Measurements from ENCODE around the gene TM4SF4. TPM values are rescaled to one million over a fixed set of nuclear protein-coding genes. Genes with fewer than 3 reads are reported as not detected.

TM4SF4 gene
- total and polyA plus RNA-seq, 5 donors from 2014 or later, result not detected

GRCh38 chr3:149455989-149456388 is 18.5 kb upstream of the TM4SF4 start:
- DNase-seq (no peak), ATAC-seq (ENCODE audit: low read depth in 2 of 2) (no peak)
- Mint-ChIP-seq H3K27ac (no peak overlapping the region), H3K4me3 (no peak overlapping the region), H3K27me3 (peaks cover 10% of the 10 kb centered on the region), H3K4me1 (no peaks in the 10 kb centered on the region), H3K36me3 (no peaks in the 10 kb centered on the region), H3K9me3 (peaks cover 0 to 10% (median 6%) of the 10 kb centered on the region in 7 donors)
- H3K4me1 ChIP-seq (ENCODE audit: control insufficient read depth, insufficient read depth, low read length, poor library complexity, severe bottlenecking), result no peaks in the 10 kb centered on the region
- peaks cover 5% of the 10 kb centered on the region for H3K27me3 ChIP-seq (ENCODE audit: control insufficient read depth, insufficient read depth, low read length)
- H3K4me3 ChIP-seq (ENCODE audit: low read depth, low read length), result no peak overlapping the region
- no peak overlapping the region for H3K27ac ChIP-seq (ENCODE audit: insufficient read depth, low read length, poor library complexity, severe bottlenecking)
- peaks cover 0 to 12% of the 10 kb centered on the region in 2 experiments for H3K9me3 ChIP-seq (ENCODE audit: control insufficient read depth in 2 of 2, low read length in 2 of 2)
- H3K36me3 ChIP-seq (ENCODE audit: control insufficient read depth, insufficient read depth, low read length), result no peaks in the 10 kb centered on the region

DNA sequence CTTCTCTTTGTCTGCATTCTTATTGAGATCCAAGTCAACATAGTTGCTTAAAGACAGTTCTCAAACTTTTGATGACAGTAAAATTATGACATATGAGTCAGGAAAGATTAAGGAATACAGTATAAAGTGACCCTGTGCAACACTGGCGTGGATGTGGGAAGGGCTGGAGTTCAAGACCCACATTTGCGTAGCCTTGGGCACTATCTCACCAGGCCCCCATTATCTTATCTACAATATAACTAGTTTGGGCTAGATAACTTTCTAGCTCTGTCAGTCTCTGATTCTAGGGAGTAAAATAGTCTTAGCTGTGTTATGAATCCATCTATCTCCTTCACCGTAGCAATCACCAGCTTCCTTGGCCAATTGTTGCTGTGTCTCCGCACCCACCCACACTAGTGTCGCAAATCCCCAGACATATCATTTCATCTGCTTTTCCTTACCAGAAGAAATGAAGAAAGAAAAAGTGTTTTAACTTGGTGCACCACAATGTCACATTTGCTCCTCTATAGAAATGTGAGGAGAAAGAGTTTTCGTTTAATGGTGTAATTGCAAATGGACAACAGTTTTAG is 14.9 kb upstream of the TM4SF4 start:
- no peaks in the 10 kb centered on the region for H3K9me3 ChIP-seq (ENCODE audit: control insufficient read depth in 2 of 2, low read length in 2 of 2)
- H3K27ac Mint-ChIP-seq, result no peak overlapping the region
- H3K27me3 ChIP-seq (ENCODE audit: control insufficient read depth, insufficient read depth, low read length), result peaks cover 5% of the 10 kb centered on the region
- no peak overlapping the region for H3K4me3 ChIP-seq (ENCODE audit: low read depth, low read length)
- peaks cover 12% of the 10 kb centered on the region for H3K27me3 Mint-ChIP-seq
- ATAC-seq (ENCODE audit: low read depth in 2 of 2) (no peak), DNase-seq (no peak)
- peaks cover 0 to 3% (median 0%) of the 10 kb centered on the region in 7 donors for H3K9me3 Mint-ChIP-seq
- no peaks in the 10 kb centered on the region for H3K4me1 ChIP-seq (ENCODE audit: control insufficient read depth, insufficient read depth, low read length, poor library complexity, severe bottlenecking)
- no peaks in the 10 kb centered on the region for H3K4me1 Mint-ChIP-seq
- H3K36me3 ChIP-seq (ENCODE audit: control insufficient read depth, insufficient read depth, low read length), result no peaks in the 10 kb centered on the region
- H3K27ac ChIP-seq (ENCODE audit: insufficient read depth, low read length, poor library complexity, severe bottlenecking), result no peak overlapping the region
- H3K36me3 Mint-ChIP-seq, result no peaks in the 10 kb centered on the region
- H3K4me3 Mint-ChIP-seq, result no peak overlapping the region

GRCh38 chr3:149460117-149460516 is 14.4 kb upstream of the TM4SF4 start:
- H3K27ac Mint-ChIP-seq, result no peak overlapping the region

DNA sequence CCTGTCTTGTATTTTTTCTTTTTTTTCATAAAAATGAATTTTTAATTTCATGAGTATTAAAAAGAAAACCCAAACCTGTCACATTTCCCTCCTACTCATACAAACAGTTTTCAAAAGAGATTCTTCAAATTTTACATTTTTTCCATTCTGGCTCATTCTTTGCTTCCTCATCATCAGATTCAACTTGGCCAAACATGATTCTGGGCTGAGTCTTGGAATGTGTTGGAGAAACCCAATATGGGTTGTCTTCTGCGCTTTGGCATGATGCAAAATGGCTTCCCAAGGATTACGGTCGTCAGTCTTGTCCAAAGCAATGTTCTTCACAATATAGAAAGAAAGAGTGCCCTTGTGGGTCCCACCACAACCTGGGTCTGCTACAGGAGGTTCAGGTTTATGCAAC is 12.4 kb upstream of the TM4SF4 start:
- no peak overlapping the region for H3K4me3 ChIP-seq (ENCODE audit: low read depth, low read length)
- no peak for DNase-seq
- Mint-ChIP-seq H3K36me3 (no peaks in the 10 kb centered on the region), H3K27me3 (peaks cover 14% of the 10 kb centered on the region), H3K9me3 (peaks cover 0 to 3% (median 0%) of the 10 kb centered on the region in 7 donors), H3K4me3 (no peak overlapping the region), H3K27ac (no peak overlapping the region), H3K4me1 (no peaks in the 10 kb centered on the region)
- no peaks in the 10 kb centered on the region for H3K27me3 ChIP-seq (ENCODE audit: control insufficient read depth, insufficient read depth, low read length)
- H3K36me3 ChIP-seq (ENCODE audit: control insufficient read depth, insufficient read depth, low read length), result no peaks in the 10 kb centered on the region
- H3K4me1 ChIP-seq (ENCODE audit: control insufficient read depth, insufficient read depth, low read length, poor library complexity, severe bottlenecking), result no peaks in the 10 kb centered on the region
- no peaks in the 10 kb centered on the region for H3K9me3 ChIP-seq (ENCODE audit: control insufficient read depth in 2 of 2, low read length in 2 of 2)
- H3K27ac ChIP-seq (ENCODE audit: insufficient read depth, low read length, poor library complexity, severe bottlenecking), result no peak overlapping the region
- no peak for ATAC-seq (ENCODE audit: low read depth in 2 of 2)

More at GRCh38 chr3:149460117-149460516, 14.4 kb upstream of the TM4SF4 start:
- H3K27me3 ChIP-seq (ENCODE audit: control insufficient read depth, insufficient read depth, low read length), result peaks cover 4% of the 10 kb centered on the region
- H3K27ac ChIP-seq (ENCODE audit: insufficient read depth, low read length, poor library complexity, severe bottlenecking), result no peak overlapping the region
- Mint-ChIP-seq H3K9me3 (peaks cover 0 to 3% (median 0%) of the 10 kb centered on the region in 7 donors), H3K36me3 (no peaks in the 10 kb centered on the region), H3K4me3 (no peak overlapping the region), H3K27me3 (peaks cover 12% of the 10 kb centered on the region), H3K4me1 (no peaks in the 10 kb centered on the region)
- no peak for ATAC-seq (ENCODE audit: low read depth in 2 of 2)
- H3K36me3 ChIP-seq (ENCODE audit: control insufficient read depth, insufficient read depth, low read length), result no peaks in the 10 kb centered on the region
- H3K9me3 ChIP-seq (ENCODE audit: control insufficient read depth in 2 of 2, low read length in 2 of 2), result no peaks in the 10 kb centered on the region
- DNase-seq, result no peak
- no peak overlapping the region for H3K4me3 ChIP-seq (ENCODE audit: low read depth, low read length)
- H3K4me1 ChIP-seq (ENCODE audit: control insufficient read depth, insufficient read depth, low read length, poor library complexity, severe bottlenecking), result no peaks in the 10 kb centered on the region

- DNase-seq (no peak), ATAC-seq (ENCODE audit: low read depth in 2 of 2) (no peak)
- no peaks in the 10 kb centered on the region for H3K9me3 ChIP-seq (ENCODE audit: control insufficient read depth in 2 of 2, low read length in 2 of 2)
- Mint-ChIP-seq H3K36me3 (no peaks in the 10 kb centered on the region), H3K4me1 (no peaks in the 10 kb centered on the region), H3K27ac (no peak overlapping the region), H3K9me3 (peaks cover 0 to 2% (median 0%) of the 10 kb centered on the region in 7 donors), H3K27me3 (peaks cover 14% of the 10 kb centered on the region), H3K4me3 (no peak overlapping the region)
- no peak overlapping the region for H3K4me3 ChIP-seq (ENCODE audit: low read depth, low read length)
- no peaks in the 10 kb centered on the region for H3K36me3 ChIP-seq (ENCODE audit: control insufficient read depth, insufficient read depth, low read length)
- no peaks in the 10 kb centered on the region for H3K27me3 ChIP-seq (ENCODE audit: control insufficient read depth, insufficient read depth, low read length)
- no peak overlapping the region for H3K27ac ChIP-seq (ENCODE audit: insufficient read depth, low read length, poor library complexity, severe bottlenecking)
- no peaks in the 10 kb centered on the region for H3K4me1 ChIP-seq (ENCODE audit: control insufficient read depth, insufficient read depth, low read length, poor library complexity, severe bottlenecking)
Observed at GRCh38 chr3:149462581-149463011, 11.9 kb upstream of the TM4SF4 start.

DNA sequence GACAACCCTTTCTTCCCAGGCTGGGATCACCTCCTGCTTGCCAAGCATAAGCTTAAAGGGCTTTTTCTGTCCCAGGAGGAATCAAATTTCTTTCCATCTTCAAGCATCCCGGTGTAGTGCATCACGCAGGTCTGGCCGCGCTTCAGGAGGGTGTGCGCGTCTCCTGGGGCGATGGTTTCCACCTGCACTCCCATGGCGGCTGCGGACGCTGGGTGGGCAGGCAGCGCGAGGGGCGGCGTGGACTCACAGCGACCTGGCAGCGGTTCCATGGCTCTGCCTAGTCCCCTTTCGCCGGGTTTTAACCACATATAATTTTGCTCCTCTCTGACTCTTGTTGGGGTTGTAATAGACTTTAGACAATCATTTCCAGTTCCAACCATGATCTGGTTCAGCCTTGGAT is 10.6 kb upstream of the TM4SF4 start:
- Histone ChIP-seq H3K4me3 (ENCODE audit: low read depth, low read length) (no peak overlapping the region), H3K27me3 (ENCODE audit: control insufficient read depth, insufficient read depth, low read length) (no peaks in the 10 kb centered on the region), H3K36me3 (ENCODE audit: control insufficient read depth, insufficient read depth, low read length) (no peaks in the 10 kb centered on the region), H3K9me3 (ENCODE audit: control insufficient read depth in 2 of 2, low read length in 2 of 2) (no peaks in the 10 kb centered on the region), H3K4me1 (ENCODE audit: control insufficient read depth, insufficient read depth, low read length, poor library complexity, severe bottlenecking) (no peaks in the 10 kb centered on the region), H3K27ac (ENCODE audit: insufficient read depth, low read length, poor library complexity, severe bottlenecking) (no peak overlapping the region)
- DNase-seq, result no peak
- Mint-ChIP-seq H3K27ac (no peak overlapping the region), H3K27me3 (peaks cover 14% of the 10 kb centered on the region), H3K4me1 (no peaks in the 10 kb centered on the region), H3K36me3 (no peaks in the 10 kb centered on the region), H3K9me3 (peaks cover 0 to 2% (median 0%) of the 10 kb centered on the region in 7 donors), H3K4me3 (no peak overlapping the region)
- ATAC-seq (ENCODE audit: low read depth in 2 of 2), result no peak

DNA sequence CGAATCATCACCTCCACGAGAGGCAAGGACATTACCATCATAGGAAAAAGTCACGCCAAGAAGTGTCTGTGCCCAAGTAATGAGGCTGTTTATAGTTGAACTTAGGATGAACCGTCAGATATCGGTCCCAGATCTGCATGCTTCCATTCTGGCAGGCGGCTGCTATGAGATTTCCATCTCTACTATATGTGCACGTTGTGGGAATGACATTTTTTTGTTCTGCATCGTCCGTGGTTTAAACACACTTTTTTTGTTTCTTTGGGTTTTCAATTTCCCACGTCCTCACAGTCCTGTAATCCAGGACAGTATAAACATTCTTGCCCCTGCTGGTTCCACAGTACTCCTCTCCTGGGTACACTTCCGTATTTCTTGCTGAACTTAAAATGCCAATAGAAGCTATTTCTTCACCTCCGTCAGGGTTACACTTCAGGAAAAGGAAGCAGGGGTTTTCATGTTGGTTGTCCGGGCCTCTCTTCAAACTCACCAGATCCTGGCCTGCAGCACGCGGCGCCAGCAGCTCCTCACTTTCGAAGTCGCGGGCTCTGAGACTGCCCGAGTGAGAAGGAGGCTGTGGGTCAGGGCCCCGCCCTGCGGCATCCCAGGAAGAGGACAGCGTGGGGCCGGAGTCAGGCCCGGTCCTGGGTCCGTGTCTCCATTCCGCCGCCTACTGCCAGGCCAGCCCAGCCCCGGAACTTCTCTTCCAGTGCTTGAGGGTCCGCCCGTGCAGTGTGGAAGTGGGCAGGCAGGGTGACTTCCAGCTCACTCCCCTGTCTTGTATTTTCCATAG is 9.8 kb upstream of the TM4SF4 start:
- H3K4me3 Mint-ChIP-seq, result no peak overlapping the region
- H3K36me3 Mint-ChIP-seq, result no peaks in the 10 kb centered on the region
- no peak overlapping the region for H3K27ac Mint-ChIP-seq
- no peaks in the 10 kb centered on the region for H3K4me1 Mint-ChIP-seq
- DNase-seq (no peak), ATAC-seq (ENCODE audit: low read depth in 2 of 2) (no peak)
- H3K9me3 ChIP-seq (ENCODE audit: control insufficient read depth in 2 of 2, low read length in 2 of 2), result no peaks in the 10 kb centered on the region
- no peak overlapping the region for H3K4me3 ChIP-seq (ENCODE audit: low read depth, low read length)
- H3K27ac ChIP-seq (ENCODE audit: insufficient read depth, low read length, poor library complexity, severe bottlenecking), result no peak overlapping the region
- H3K4me1 ChIP-seq (ENCODE audit: control insufficient read depth, insufficient read depth, low read length, poor library complexity, severe bottlenecking), result no peaks in the 10 kb centered on the region
- H3K27me3 Mint-ChIP-seq, result peaks cover 20% of the 10 kb centered on the region
- peaks cover 0 to 2% (median 0%) of the 10 kb centered on the region in 7 donors for H3K9me3 Mint-ChIP-seq
- no peaks in the 10 kb centered on the region for H3K27me3 ChIP-seq (ENCODE audit: control insufficient read depth, insufficient read depth, low read length)
- no peaks in the 10 kb centered on the region for H3K36me3 ChIP-seq (ENCODE audit: control insufficient read depth, insufficient read depth, low read length)
